H1 (cell line): ENCODE measurements around the gene CAPN7.

Experiments
- NRF1 ChIP-seq: IDR thresholded peaks from 2 replicates; pipeline ENCODE4 v1.6.1; 2011; ENCODE audit warnings: mild to moderate bottlenecking, low read depth, low read length, improper control_type of control experiment
- RAD21 ChIP-seq, 2 experiments: IDR thresholded peaks in 1 of 2; conservative IDR thresholded peaks in 1 of 2; 2 replicates each; pipeline ENCODE4 v1.6.1; 2011; ENCODE audit warnings: low read depth in 2 of 2, low read length in 2 of 2, improper control_type of control experiment in 1 of 2, inconsistent platforms in 1 of 2, mild to moderate bottlenecking in 1 of 2, moderate library complexity in 1 of 2
- SUZ12 ChIP-seq: fragments of 200-600 bp; sonication (generic); IDR thresholded peaks from 2 replicates; pipeline ENCODE4 v1.6.1; 2012; ENCODE audit warnings: mild to moderate bottlenecking, inconsistent platforms, low read length, moderate library complexity, mixed read lengths
- TF ChIP-seq, protein P1 (sequence below), 3 experiments: IDR thresholded peaks; 1 replicate in 2 of 3; 2 replicates in 1 of 3; pipeline versions ENCODE4 v1.5.1 to v1.6.1; 2011; ENCODE audit warnings: low read length in 3 of 3, mild to moderate bottlenecking in 3 of 3, inconsistent platforms in 2 of 3, low read depth in 1 of 3, moderate library complexity in 1 of 3; ENCODE audit not compliant: insufficient read depth in 1 of 3; ENCODE audit errors: control extremely low read depth in 1 of 3

DNA sequence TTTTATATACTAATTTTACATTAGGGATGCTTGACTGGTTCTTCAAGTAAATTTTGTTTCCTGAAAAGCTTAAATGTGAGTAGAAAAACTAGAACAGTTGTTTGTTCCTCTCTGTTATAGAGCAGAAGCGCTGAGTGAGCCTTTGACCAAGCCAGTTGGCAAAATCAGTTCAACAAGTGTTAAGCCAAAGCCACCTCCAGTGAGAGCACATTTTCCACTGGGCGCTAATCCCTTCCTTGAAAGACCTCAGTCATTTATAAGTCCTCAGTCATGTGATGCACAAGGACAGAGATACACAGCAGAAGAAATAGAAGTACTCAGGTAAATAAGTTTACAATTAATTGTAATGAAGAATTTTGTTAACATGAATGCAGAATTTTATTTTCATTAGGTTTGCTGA, 14.6 kb downstream of the CAPN7 start:
- TF ChIP-seq, protein P1, sequence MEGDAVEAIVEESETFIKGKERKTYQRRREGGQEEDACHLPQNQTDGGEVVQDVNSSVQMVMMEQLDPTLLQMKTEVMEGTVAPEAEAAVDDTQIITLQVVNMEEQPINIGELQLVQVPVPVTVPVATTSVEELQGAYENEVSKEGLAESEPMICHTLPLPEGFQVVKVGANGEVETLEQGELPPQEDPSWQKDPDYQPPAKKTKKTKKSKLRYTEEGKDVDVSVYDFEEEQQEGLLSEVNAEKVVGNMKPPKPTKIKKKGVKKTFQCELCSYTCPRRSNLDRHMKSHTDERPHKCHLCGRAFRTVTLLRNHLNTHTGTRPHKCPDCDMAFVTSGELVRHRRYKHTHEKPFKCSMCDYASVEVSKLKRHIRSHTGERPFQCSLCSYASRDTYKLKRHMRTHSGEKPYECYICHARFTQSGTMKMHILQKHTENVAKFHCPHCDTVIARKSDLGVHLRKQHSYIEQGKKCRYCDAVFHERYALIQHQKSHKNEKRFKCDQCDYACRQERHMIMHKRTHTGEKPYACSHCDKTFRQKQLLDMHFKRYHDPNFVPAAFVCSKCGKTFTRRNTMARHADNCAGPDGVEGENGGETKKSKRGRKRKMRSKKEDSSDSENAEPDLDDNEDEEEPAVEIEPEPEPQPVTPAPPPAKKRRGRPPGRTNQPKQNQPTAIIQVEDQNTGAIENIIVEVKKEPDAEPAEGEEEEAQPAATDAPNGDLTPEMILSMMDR (IDR thresholded peaks at IDR 0.05; ENCODE audit: control extremely low read depth in 1 of 3, insufficient read depth in 1 of 3, low read depth in 1 of 3, low read length in 3 of 3) = no peak
- no peak for TF ChIP-seq SUZ12
- TF ChIP-seq NRF1 = no peak
- TF ChIP-seq RAD21 (IDR thresholded peaks at IDR 0.05 in 1 of 2, conservative IDR thresholded peaks at IDR 0.05 in 1 of 2; ENCODE audit: low read depth in 2 of 2, low read length in 2 of 2) = no peak
